K562 (cell line): ENCODE data around the gene CYSRT1. TPM values are rescaled to one million over a fixed set of nuclear protein-coding genes. Genes with fewer than 3 reads are reported as not detected.

Source experiments
- BCL6 ChIP-seq: fragments of 250-450 bp; sonication (Bioruptor Pico); IDR thresholded peaks from 2 replicates; pipeline ENCODE4 v1.4.0; 2020
- HDGF ChIP-seq: fragments of 450-650 bp; IDR thresholded peaks from 2 replicates; pipeline ENCODE4 v1.6.1; 2016
- KAT2B ChIP-seq: IDR thresholded peaks from one replicate; pipeline ENCODE4 v1.6.1; 2012; ENCODE audit warnings: low read depth, mild to moderate bottlenecking, control low read depth, inconsistent platforms, low read length, moderate library complexity
- KHSRP ChIP-seq: fragments of 450-650 bp; IDR thresholded peaks from 2 replicates; pipeline ENCODE4 v1.6.1; 2017
- MBD1 ChIP-seq: fragments of 250-450 bp; sonication (Bioruptor Pico); IDR thresholded peaks from 2 replicates; pipeline ENCODE4 v1.8.0; 2022; ENCODE audit warnings: inconsistent platforms
- MYNN ChIP-seq, 2 experiments: sonication (generic); formaldehyde crosslinking in 1 of 2; IDR thresholded peaks; 2 replicates each; pipeline versions ENCODE4 v1.5.0 to v1.6.1; 2016 to 2020; ENCODE audit warnings: antibody characterized with exemption in 1 of 2, missing genetic modification reagents in 1 of 2
- NELFE ChIP-seq: IDR thresholded peaks from 2 replicates; pipeline ENCODE4 v1.6.1; 2011; ENCODE audit warnings: mild to moderate bottlenecking; ENCODE audit not compliant: insufficient read depth, insufficient read length
- NEUROD1 ChIP-seq: fragments of 150-350 bp; IDR thresholded peaks from 2 replicates; pipeline ENCODE4 v1.6.1; 2014; ENCODE audit warnings: borderline replicate concordance, low read length, low read depth; ENCODE audit not compliant: partially characterized antibody
- NR1H2 ChIP-seq: sonication (generic); formaldehyde crosslinking; IDR thresholded peaks from 2 replicates; pipeline ENCODE4 v1.4.0; 2020; ENCODE audit warnings: mild to moderate bottlenecking, missing genetic modification reagents
- PHF21A ChIP-seq: fragments of 450-650 bp; IDR thresholded peaks from 2 replicates; pipeline ENCODE4 v1.6.1; 2017; ENCODE audit warnings: low read depth, borderline replicate concordance
- PHTF2 ChIP-seq: fragments of 250-450 bp; sonication (Bioruptor Pico); IDR thresholded peaks from 2 replicates; pipeline ENCODE4 v1.5.0; 2021; ENCODE audit warnings: mild to moderate bottlenecking
- RB1 ChIP-seq: fragments of 450-650 bp; IDR thresholded peaks from 2 replicates; pipeline ENCODE4 v1.6.1; 2017; ENCODE audit warnings: low read depth, mild to moderate bottlenecking
- RNF219 ChIP-seq: fragments of 250-450 bp; sonication (Bioruptor Pico); IDR thresholded peaks from 2 replicates; pipeline ENCODE4 v1.5.0; 2022; ENCODE audit warnings: mild to moderate bottlenecking
- SIN3A ChIP-seq, 2 experiments: fragments of 150-350 bp in 1 of 2; IDR thresholded peaks; 2 replicates each; pipeline ENCODE4 v1.6.1; 2011 to 2016; ENCODE audit warnings: borderline replicate concordance in 2 of 2, low read depth in 2 of 2, low read length in 2 of 2, mild to moderate bottlenecking in 2 of 2, moderate library complexity in 2 of 2; ENCODE audit not compliant: control insufficient read depth in 1 of 2
- STAG1 ChIP-seq: sonication (generic); formaldehyde crosslinking; IDR thresholded peaks from 2 replicates; pipeline ENCODE4 v1.5.0; 2020; ENCODE audit warnings: missing genetic modification reagents, borderline replicate concordance
- ZKSCAN1 ChIP-seq: fragments of 150-350 bp; IDR thresholded peaks from 2 replicates; pipeline ENCODE4 v1.6.1; 2016; ENCODE audit warnings: low read depth, low read length
- ZNF311 ChIP-seq: fragments of 250-450 bp; sonication (Bioruptor Pico); IDR thresholded peaks from 2 replicates; pipeline ENCODE4 v1.4.0; 2020; ENCODE audit warnings: mild to moderate bottlenecking, moderate library complexity
- ZNF384 ChIP-seq: IDR thresholded peaks from 2 replicates; pipeline ENCODE4 v1.6.1; 2012; ENCODE audit warnings: low read depth, low read length, improper control_type of control experiment
- polyA plus RNA-seq, 8 experiments: library from polyadenylated mRNA; depleted of rRNA in 4 of 8; stranded (reverse) in 5 of 8; unstranded in 3 of 8; fragments of >200 nt; fragmentation: Nextera tagmentation in 2 of 8; fragmentation: Illumina TruSeq in 1 of 8; extraction: Ambion mirVana in 2 of 8; extraction: Trizol in 1 of 8; gene quantifications; 2 replicates each; pipeline versions ENCODE4 v1.2.1 to v1.2.3, GENCODE V29; 2011 to 2014; ENCODE audit warnings: inconsistent platforms in 1 of 8, missing spikeins in 1 of 8
- total RNA-seq, 7 experiments: library from RNA; depleted of rRNA in 6 of 7; stranded (reverse); fragments of >200 nt in 6 of 7; fragmentation: Illumina TruSeq in 2 of 7; extraction: Trizol in 2 of 7; gene quantifications; 2 replicates each; pipeline versions ENCODE4 v1.2.1 to v1.2.3, GENCODE V29; 2011 to 2021; ENCODE audit warnings: low replicate concordance in 1 of 7
- TF ChIP-seq, protein P1 (sequence below), 2 experiments: fragments of 200-800 bp in 1 of 2; sonication (Bioruptor generic) in 1 of 2; sonication (generic) in 1 of 2; formaldehyde crosslinking in 1 of 2; IDR thresholded peaks in 1 of 2; conservative IDR thresholded peaks in 1 of 2; 2 replicates each; pipeline versions ENCODE4 v1.5.0 to v1.6.1; 2016 to 2020; ENCODE audit warnings: missing compliant biosample characterization in 1 of 2, missing genetic modification characterization in 1 of 2, missing genetic modification reagents in 1 of 2
- TF ChIP-seq, protein P2 (sequence below), 2 experiments: fragments of 450-650 bp in 1 of 2; sonication (generic) in 1 of 2; formaldehyde crosslinking in 1 of 2; IDR thresholded peaks in 1 of 2; conservative IDR thresholded peaks in 1 of 2; 2 replicates each; pipeline versions ENCODE4 v1.6.1 to v1.8.1; 2016 to 2023; ENCODE audit warnings: mild to moderate bottlenecking in 2 of 2, moderate library complexity in 2 of 2, inconsistent platforms in 1 of 2, missing genetic modification reagents in 1 of 2

CYSRT1 gene
- total and polyA plus RNA-seq, 9 of the 15 experiments (the other 6 are each of a cell fraction or from before 2014, with no cell fraction given), result 0.04 to 1.4 (median 0.42) TPM; not detected in 3

DNA sequence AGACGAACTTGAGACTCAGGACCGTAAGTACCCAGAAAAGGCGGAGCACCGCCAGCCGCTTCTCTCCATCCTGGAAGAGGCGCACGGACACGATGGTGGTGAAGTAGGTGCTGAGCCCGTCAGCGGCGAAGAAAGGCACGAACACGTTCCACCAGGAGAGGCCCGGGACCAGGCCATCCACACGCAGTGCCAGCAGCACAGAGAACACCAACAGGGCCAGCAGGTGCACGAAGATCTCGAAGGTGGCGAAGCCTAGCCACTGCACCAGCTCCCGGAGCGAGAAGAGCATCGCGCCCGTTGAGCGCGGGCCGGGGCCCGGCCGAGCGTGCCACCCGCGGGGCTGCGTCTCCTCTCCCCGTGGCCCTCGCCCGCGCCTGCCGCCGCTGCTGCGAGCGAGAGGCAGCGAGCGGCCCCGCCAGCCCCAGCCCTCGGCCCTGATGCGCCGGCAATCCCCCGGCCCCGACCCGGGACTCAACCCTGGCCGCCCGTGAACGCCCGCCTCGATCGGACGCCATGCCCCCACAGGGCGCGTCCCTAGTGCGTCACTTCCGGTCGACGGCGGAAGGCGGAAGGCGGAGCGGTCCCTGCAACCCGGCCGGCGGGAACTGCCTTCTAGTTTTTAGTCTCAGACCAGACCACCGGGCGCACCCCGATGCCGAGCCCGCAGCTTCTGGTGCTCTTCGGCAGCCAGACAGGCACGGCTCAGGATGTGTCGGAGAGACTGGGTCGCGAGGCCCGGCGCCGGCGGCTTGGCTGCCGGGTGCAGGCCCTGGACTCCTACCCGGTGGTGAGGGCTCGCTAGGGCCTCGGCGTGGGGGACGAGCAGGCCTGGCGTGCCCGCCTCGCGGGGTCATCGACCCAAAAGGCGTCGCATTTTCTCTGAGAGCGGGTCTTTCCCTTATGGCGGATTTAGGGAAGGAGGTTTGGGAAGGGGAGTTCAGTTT lies 19.6 kb upstream of the CYSRT1 start, which contains the start of the genes NDOR1 and TMEM203 (continued):
- TF ChIP-seq MYNN (IDR thresholded peaks at IDR 0.05) (0 out of 2 replicates have a peak, but pooled peaks have one; percentile 29), MYNN (CRISPR knock-in tag; IDR thresholded peaks at IDR 0.05) (no peak), PHTF2 (CRISPR knock-in tag) (no peak), PHF21A (no peak), KHSRP (0 out of 2 replicates have a peak, but pooled peaks have one; percentile 56), RB1 (peak; percentile 96), SIN3A (IDR thresholded peaks at IDR 0.05; ENCODE audit: borderline replicate concordance in 2 of 2, control insufficient read depth in 1 of 2, low read depth in 2 of 2, low read length in 2 of 2) (peak; percentile 94 to 95), RNF219 (no peak), ZNF311 (no peak), ZNF384 (no peak), STAG1 (CRISPR knock-in tag) (0 out of 2 replicates have a peak, but pooled peaks have one; percentile 11), HDGF (no peak), NEUROD1 (peak; percentile 35), ZKSCAN1 (0 out of 2 replicates have a peak, but pooled peaks have one; percentile 34), KAT2B (no peak), BCL6 (no peak), MBD1 (no peak), NR1H2 (CRISPR knock-in tag) (no peak), NELFE (no peak)
- TF ChIP-seq, protein P1, sequence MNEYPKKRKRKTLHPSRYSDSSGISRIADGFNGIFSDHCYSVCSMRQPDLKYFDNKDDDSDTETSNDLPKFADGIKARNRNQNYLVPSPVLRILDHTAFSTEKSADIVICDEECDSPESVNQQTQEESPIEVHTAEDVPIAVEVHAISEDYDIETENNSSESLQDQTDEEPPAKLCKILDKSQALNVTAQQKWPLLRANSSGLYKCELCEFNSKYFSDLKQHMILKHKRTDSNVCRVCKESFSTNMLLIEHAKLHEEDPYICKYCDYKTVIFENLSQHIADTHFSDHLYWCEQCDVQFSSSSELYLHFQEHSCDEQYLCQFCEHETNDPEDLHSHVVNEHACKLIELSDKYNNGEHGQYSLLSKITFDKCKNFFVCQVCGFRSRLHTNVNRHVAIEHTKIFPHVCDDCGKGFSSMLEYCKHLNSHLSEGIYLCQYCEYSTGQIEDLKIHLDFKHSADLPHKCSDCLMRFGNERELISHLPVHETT (CRISPR knock-in tag; conservative IDR thresholded peaks at IDR 0.05 in 1 of 2, IDR thresholded peaks at IDR 0.05 in 1 of 2), result no peak
- TF ChIP-seq, protein P2, sequence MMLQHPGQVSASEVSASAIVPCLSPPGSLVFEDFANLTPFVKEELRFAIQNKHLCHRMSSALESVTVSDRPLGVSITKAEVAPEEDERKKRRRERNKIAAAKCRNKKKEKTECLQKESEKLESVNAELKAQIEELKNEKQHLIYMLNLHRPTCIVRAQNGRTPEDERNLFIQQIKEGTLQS (IDR thresholded peaks at IDR 0.05), result no peak
- TF ChIP-seq, protein P2 (CRISPR knock-in tag; conservative IDR thresholded peaks at IDR 0.05), result 0 out of 2 replicates have a peak, but pooled peaks have one; percentile 31
